ENCODE results near the gene IHH. TPM values are rescaled to one million over a fixed set of nuclear protein-coding genes. Genes with fewer than 3 reads are reported as not detected.

Gene IHH
- total RNA-seq, 1 donor from 2014 or later, result not detected

DNA sequence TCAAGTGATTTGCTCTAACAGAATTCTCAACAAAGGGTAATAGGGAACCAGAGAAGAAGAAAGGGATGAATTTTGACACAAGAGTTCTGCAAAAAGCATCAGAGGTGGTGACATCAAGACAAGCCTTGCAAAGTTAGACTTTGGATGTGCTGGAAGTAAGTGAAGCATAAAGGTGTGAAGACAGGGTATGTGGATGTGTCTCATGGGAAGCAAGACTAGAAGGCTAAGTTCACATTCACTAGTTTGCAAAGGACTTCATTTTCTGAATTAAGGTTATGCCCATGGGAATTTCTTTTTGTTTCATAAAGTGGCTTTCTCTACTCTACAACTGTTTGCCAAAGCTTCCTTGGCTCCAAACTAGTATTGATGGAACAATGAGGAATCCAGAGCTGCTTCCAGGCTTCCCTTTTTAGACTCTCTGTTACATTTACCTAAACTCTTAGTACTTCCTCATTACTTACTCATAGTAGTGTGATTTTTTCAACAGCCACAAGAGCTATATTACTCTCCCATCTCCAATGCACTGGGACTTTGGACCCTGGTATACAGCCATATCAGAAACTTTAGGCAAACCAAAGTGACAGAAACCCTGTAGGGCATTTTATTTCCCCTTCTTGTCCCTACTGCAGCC is 21.1 kb upstream of the IHH start:
- no peak overlapping the region for H3K27ac Mint-ChIP-seq (ENCODE audit: unreplicated experiment)
- Histone ChIP-seq H3K4me1 (ENCODE audit: insufficient read depth, low read length) (peaks cover 8% of the 10 kb centered on the region), H3K27ac (ENCODE audit: low read depth, low read length) (no peak overlapping the region), H3K79me2 (ENCODE audit: insufficient read depth, low read length) (no peaks in the 10 kb centered on the region), H2AFZ (ENCODE audit: low read depth, low read length) (no peak overlapping the region), H3K4me3 (ENCODE audit: insufficient read depth, low read depth, low read length) (no peak overlapping the region), H4K20me1 (ENCODE audit: insufficient read depth, low read length) (peaks cover 18% of the 10 kb centered on the region), H3K9ac (ENCODE audit: low read length) (no peak overlapping the region), H3K4me2 (ENCODE audit: low read length) (no peak overlapping the region), H3K27me3 (ENCODE audit: insufficient read depth, low read length) (no peaks in the 10 kb centered on the region), H3K36me3 (ENCODE audit: insufficient read depth, low read length) (peaks cover 2% of the 10 kb centered on the region), H3K9me3 (ENCODE audit: insufficient read depth, low read depth, low read length) (no peaks in the 10 kb centered on the region)
- no peaks in the 10 kb centered on the region for H3K9me3 Mint-ChIP-seq (ENCODE audit: unreplicated experiment)
- DNase-seq (ENCODE audit: low read depth) (no peak), FAIRE-seq (no peak)
- no peak overlapping the region for H3K4me3 Mint-ChIP-seq (ENCODE audit: unreplicated experiment)
- peaks cover 11% of the 10 kb centered on the region for H3K4me1 Mint-ChIP-seq (ENCODE audit: low read depth, unreplicated experiment)
- peaks cover 32% of the 10 kb centered on the region for H3K27me3 Mint-ChIP-seq (ENCODE audit: low read depth, unreplicated experiment)
- TF ChIP-seq, protein P1, sequence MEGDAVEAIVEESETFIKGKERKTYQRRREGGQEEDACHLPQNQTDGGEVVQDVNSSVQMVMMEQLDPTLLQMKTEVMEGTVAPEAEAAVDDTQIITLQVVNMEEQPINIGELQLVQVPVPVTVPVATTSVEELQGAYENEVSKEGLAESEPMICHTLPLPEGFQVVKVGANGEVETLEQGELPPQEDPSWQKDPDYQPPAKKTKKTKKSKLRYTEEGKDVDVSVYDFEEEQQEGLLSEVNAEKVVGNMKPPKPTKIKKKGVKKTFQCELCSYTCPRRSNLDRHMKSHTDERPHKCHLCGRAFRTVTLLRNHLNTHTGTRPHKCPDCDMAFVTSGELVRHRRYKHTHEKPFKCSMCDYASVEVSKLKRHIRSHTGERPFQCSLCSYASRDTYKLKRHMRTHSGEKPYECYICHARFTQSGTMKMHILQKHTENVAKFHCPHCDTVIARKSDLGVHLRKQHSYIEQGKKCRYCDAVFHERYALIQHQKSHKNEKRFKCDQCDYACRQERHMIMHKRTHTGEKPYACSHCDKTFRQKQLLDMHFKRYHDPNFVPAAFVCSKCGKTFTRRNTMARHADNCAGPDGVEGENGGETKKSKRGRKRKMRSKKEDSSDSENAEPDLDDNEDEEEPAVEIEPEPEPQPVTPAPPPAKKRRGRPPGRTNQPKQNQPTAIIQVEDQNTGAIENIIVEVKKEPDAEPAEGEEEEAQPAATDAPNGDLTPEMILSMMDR (IDR thresholded peaks at IDR 0.05; ENCODE audit: insufficient read depth, low read depth, low read length), result no peak
- no peak for TF ChIP-seq EZH2 (IDR thresholded peaks at IDR 0.05; ENCODE audit: insufficient read depth, low read length)
- peaks cover 7% of the 10 kb centered on the region for H3K36me3 Mint-ChIP-seq (ENCODE audit: low read depth, unreplicated experiment)

DNA sequence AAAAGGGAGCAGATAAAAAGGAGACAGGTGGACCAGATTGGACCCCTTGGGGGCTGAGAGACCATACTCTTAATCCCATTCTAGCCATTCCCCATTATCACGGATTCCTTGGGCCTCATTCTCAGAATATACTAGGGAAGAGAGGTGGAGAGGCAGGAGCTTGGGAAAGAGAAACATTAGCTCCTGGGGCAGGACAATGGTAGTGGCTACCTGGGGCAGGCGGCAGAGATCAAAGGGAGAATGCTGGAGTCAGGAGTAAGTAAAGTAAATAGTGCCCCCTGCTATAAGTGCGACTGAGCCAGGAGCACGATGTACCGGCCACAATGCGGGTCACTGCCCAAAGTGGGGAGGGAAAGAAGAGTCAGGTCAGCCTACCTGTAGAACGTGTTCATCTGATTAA is 20.4 kb upstream of the IHH start:
- DNase-seq (ENCODE audit: low read depth) (no peak), FAIRE-seq (no peak)
- peaks cover 3% of the 10 kb centered on the region for H3K36me3 ChIP-seq (ENCODE audit: insufficient read depth, low read length)
- H3K9ac ChIP-seq (ENCODE audit: low read length), result no peak overlapping the region
- no peak overlapping the region for H3K27ac ChIP-seq (ENCODE audit: low read depth, low read length)
- H4K20me1 ChIP-seq (ENCODE audit: insufficient read depth, low read length), result peaks cover 18% of the 10 kb centered on the region
- Mint-ChIP-seq H3K4me3 (ENCODE audit: unreplicated experiment) (no peak overlapping the region), H3K27ac (ENCODE audit: unreplicated experiment) (no peak overlapping the region), H3K36me3 (ENCODE audit: low read depth, unreplicated experiment) (peaks cover 7% of the 10 kb centered on the region), H3K27me3 (ENCODE audit: low read depth, unreplicated experiment) (peaks cover 32% of the 10 kb centered on the region), H3K4me1 (ENCODE audit: low read depth, unreplicated experiment) (peaks cover 11% of the 10 kb centered on the region), H3K9me3 (ENCODE audit: unreplicated experiment) (no peaks in the 10 kb centered on the region)
- no peak overlapping the region for H3K4me3 ChIP-seq (ENCODE audit: insufficient read depth, low read depth, low read length)
- no peaks in the 10 kb centered on the region for H3K9me3 ChIP-seq (ENCODE audit: insufficient read depth, low read depth, low read length)
- H3K4me2 ChIP-seq (ENCODE audit: low read length), result no peak overlapping the region
- H3K79me2 ChIP-seq (ENCODE audit: insufficient read depth, low read length), result no peaks in the 10 kb centered on the region
- H3K4me1 ChIP-seq (ENCODE audit: insufficient read depth, low read length), result peaks cover 8% of the 10 kb centered on the region
- no peaks in the 10 kb centered on the region for H3K27me3 ChIP-seq (ENCODE audit: insufficient read depth, low read length)
- TF ChIP-seq EZH2 (IDR thresholded peaks at IDR 0.05; ENCODE audit: insufficient read depth, low read length), result no peak
- TF ChIP-seq, protein P1 (IDR thresholded peaks at IDR 0.05; ENCODE audit: insufficient read depth, low read depth, low read length), result no peak
- no peak overlapping the region for H2AFZ ChIP-seq (ENCODE audit: low read depth, low read length)

DNA sequence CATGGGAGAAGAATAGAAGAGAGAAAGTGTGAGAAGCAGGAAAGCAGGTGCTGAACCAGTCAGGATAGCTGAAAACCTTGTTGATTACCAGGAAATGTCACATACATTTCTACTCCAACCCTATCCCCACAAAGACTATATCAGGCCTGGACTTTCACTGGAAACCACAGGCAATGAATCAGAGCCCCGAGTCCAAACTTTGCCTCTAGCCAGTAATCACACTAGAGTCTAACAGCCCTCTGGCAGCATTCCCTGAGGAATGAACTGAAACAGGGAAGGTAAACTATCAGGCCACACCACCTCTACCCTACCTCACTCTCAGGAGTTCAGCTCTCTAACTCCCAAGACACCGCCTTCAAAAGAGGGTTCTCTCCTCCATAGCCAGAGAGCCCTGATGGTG is 18.7 kb upstream of the IHH start:
- Histone ChIP-seq H3K36me3 (ENCODE audit: insufficient read depth, low read length) (peaks cover 3% of the 10 kb centered on the region), H3K27ac (ENCODE audit: low read depth, low read length) (no peak overlapping the region), H3K27me3 (ENCODE audit: insufficient read depth, low read length) (no peaks in the 10 kb centered on the region), H3K4me1 (ENCODE audit: insufficient read depth, low read length) (peaks cover 8% of the 10 kb centered on the region), H2AFZ (ENCODE audit: low read depth, low read length) (no peak overlapping the region), H3K9me3 (ENCODE audit: insufficient read depth, low read depth, low read length) (no peaks in the 10 kb centered on the region), H3K79me2 (ENCODE audit: insufficient read depth, low read length) (no peaks in the 10 kb centered on the region), H3K4me2 (ENCODE audit: low read length) (no peak overlapping the region), H3K9ac (ENCODE audit: low read length) (no peak overlapping the region), H4K20me1 (ENCODE audit: insufficient read depth, low read length) (peaks cover 18% of the 10 kb centered on the region), H3K4me3 (ENCODE audit: insufficient read depth, low read depth, low read length) (no peak overlapping the region)
- Mint-ChIP-seq H3K36me3 (ENCODE audit: low read depth, unreplicated experiment) (peaks cover 7% of the 10 kb centered on the region), H3K27ac (ENCODE audit: unreplicated experiment) (peak overlapping the region; percentile 41), H3K27me3 (ENCODE audit: low read depth, unreplicated experiment) (peaks cover 26% of the 10 kb centered on the region), H3K4me3 (ENCODE audit: unreplicated experiment) (no peak overlapping the region), H3K9me3 (ENCODE audit: unreplicated experiment) (no peaks in the 10 kb centered on the region), H3K4me1 (ENCODE audit: low read depth, unreplicated experiment) (peaks cover 11% of the 10 kb centered on the region)
- DNase-seq (ENCODE audit: low read depth) (peak; percentile 60), FAIRE-seq (peak; percentile 23)
- TF ChIP-seq EZH2 (IDR thresholded peaks at IDR 0.05; ENCODE audit: insufficient read depth, low read length), result no peak
- TF ChIP-seq, protein P1 (IDR thresholded peaks at IDR 0.05; ENCODE audit: insufficient read depth, low read depth, low read length), result no peak

Measured in astrocyte (in vitro differentiated cells and primary cell).